Measurements from ENCODE around the gene C1QTNF6.
"Not testable (repeated sequence)": the region's sequence is repeated elsewhere in the genome, so short reads cannot be mapped to it uniquely, and the experiment has no call there.

The C1QTNF6 gene

DNA sequence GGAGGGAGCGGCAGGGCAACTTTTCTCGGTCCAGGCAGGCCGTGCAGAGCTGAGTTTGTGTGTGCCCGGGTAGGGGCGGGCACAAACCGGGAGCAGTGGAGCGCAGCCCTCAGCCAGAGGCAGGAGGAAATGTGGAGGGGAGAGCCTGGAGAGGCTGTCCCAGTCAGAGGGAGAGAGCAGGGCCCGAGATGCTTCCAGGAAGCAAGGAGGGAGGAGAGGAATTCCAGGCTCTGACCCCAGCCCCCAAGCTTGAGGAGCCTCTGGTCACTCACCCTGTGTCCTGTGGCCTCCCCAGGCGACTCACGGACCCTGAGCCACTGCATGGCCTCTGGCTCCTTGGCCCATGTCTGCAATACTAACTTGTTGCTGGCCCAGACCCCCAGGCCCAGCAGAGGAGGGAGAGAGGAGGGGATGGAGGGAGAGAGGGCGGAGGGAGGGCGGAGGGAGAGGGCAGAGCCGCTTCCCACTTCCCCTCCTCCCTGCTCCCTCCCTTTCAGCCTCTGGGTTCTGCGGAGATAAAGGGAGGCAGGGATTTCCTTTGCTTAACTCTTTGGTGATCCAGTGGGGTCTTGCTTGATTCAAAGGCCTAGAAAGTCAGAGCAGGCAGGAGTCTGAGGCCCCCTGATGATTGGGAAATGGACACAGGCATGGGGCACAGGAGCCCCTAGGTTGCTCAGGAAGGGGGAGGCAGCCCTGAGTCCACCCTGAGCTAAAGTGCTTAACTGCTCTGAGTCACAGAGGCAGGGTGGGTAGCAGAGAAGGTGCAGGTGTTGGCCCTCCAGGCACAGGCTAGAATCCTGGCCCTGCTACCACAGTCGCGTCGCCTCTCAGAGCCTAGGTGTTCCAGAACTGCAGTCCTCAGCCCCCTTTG is at the start of gene C1QTNF6:
TSS of gene C1QTNF6 (minus strand) at position 357 of the 871 bp plus-strand sequence. CDS start at position 323, 34 bp downstream.
- no peak for FAIRE-seq

DNA sequence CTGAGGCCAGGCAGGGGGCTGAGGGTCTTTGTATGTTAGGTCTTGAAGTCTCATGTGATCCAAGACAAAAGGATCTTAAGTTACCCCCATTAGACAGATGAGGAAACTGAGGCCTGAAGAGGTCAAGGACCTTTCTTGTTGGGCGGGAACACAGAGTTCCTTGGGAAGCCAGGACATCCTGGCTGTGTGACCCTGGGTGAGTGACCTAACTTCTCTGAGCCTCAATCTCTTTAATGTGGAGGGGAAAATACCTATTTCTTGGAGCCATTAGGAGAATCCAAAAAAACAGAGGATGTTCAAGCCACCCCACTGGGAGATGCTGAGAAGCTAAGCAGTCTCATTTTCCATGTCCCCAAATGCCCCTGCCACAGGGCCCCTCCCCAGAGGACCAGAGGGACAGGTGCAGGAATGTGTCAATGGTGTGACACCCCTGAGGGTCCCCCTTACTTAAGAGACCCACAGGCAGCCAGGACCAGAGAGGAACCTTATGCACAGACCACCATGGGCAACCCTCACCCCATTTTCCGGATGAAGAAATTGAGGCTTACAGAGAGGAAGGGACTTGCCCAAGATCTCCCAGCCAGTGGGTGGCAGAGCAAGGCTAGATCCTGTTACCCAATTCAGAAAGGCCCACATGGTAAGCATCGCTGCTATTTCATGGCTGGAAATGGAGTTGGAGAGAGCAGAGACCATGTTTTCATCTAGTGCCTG is 48.0 kb upstream of the C1QTNF6 start:
- no peak for FAIRE-seq

DNA sequence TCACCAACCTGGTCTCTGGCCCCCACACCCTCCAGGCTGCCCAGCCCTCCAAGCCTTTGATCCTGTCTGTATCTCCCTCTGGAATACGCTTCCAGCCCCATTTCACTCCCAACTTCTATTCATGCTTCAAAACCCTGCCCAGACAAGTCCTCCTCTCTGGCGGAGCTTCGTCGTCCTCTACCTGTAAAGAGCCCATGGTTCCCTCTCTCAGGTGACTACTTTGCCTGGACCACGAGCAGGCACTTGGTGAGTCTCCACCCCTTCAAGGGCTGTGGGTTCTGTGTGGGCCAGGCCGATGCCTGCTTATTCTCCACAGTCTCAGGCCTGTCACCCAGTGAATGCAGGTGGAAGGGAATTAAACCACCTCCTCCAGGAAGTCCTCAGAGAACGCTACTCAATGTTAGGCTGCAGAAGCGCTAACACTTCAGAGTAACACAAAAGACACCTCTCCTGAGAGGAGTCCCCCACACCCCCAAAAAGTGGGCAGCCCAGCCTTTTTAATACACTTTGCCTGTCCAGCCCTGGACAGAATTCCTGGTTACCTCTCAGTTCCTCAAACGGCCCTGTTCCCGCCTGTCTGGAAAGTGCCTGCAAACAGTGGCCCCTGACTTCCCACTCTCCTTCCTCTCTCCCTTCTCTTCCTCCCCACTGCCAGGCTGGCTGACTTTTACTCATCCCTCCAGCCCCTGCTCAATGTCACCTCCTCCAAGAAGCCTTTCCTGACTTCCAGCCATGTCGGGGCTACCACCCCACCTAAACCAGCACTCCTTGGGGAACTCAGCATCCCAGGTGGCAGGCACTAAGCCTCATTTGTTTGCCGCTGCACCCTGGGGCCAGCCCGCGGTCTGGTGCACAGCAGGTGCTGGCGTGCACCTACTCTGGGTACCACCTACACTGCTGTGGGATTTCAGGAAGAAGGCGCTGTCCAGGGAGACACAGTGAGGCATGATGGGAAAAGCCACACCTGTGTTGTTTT is 47.0 kb upstream of the C1QTNF6 start:
- no peak for FAIRE-seq

DNA sequence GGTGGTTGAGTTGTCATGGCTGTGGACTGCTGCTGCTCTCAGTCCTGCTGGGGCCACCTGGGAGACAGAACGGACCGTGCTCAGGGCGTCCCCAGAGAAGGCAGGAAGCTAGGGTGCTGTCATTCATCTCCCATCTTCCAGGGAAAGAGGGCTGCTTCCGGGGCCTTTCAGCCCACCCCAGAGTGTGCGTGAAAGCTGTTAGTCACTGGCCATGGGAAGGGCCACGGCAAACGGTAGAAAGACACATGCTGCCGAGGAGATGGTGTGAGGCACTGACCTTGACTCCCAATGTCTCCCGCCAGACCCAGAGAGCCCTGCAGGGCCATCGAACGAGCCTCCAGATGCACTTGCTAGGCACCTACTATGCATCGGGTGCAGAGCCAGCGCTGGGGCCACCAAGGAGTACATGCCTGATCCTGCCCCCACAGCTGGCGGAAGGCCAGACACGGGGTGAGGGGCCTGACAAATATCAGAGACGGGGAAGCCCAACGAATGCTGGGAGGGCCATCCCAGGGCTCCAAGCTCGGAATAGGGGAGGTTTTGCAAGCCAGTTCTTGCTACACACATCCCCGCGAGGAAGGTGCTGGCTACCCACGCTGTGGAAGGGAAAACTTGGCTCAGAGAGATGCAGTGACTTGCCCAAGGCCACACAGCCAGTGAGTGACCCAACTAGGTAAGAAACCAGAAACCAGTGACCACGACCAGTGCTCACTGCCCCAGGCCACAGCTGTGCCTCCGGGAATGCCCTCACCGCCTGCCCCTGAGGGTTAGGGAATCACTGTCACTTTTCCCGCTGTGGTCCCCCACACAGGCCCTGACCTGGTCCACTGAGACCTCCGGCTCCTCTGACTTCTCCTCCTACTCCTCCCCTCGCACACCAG is 45.9 kb upstream of the C1QTNF6 start:
- FAIRE-seq, result no peak

DNA sequence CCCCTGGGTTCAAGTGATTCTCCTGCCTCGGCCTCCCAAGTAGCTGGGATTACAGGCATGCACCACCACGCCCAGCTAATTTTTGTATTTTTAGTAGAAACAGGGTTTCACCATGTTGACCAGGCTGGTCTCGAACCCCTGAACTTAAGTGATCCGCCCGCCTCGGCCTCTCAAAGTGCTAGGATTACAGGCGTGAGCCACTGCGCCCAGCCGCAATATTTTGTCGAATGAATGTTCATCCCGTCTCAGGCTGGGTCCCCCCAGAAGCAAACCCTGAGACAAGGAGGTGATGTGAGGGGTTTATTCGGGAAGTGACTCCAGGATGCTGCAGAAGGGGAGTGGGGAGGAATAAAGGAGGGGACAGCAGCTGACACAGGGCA is 45.3 kb upstream of the C1QTNF6 start:
- FAIRE-seq, result not testable (repeated sequence)

DNA sequence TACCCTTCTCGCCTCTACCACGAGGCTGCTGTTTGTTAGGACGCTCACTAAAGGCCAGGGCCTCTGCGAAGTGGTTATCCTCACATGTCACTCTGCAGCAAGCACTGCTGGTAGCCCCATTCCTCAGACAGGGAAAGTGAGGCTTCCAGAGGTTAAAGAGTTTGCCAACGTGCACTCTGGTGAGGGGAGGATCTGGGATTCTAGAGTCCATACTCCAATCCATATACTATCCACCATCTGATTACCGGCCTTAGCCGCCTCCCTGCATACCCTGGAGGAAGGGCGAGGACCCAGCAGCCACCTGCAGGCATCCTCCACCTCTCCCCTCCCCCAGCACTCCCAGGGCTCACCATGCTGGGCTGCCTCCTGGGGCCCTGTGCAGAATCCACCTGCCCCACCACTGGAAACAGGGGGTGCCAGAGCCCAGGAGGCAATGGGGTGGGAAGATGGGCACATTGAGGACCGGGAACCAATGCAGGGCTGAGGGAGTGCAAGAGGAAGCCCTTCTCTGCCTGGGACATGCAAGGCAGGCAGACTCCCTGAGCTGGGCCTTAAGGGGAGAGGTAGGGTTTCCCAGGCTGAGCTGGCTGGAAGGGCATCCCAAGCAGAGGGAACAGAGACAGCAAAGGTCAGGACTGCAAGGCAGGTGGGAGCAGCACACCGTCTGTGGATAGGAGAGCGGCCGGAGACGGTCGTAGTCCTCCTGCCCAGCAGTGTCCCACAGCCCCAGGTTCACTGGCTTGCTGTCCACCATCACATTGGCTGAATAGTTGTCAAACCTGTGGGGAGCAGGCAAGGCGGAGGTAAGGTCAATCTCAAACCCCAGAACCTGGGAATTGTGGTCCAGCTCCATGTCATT is 44.3 kb upstream of the C1QTNF6 start:
- no peak for FAIRE-seq

DNA sequence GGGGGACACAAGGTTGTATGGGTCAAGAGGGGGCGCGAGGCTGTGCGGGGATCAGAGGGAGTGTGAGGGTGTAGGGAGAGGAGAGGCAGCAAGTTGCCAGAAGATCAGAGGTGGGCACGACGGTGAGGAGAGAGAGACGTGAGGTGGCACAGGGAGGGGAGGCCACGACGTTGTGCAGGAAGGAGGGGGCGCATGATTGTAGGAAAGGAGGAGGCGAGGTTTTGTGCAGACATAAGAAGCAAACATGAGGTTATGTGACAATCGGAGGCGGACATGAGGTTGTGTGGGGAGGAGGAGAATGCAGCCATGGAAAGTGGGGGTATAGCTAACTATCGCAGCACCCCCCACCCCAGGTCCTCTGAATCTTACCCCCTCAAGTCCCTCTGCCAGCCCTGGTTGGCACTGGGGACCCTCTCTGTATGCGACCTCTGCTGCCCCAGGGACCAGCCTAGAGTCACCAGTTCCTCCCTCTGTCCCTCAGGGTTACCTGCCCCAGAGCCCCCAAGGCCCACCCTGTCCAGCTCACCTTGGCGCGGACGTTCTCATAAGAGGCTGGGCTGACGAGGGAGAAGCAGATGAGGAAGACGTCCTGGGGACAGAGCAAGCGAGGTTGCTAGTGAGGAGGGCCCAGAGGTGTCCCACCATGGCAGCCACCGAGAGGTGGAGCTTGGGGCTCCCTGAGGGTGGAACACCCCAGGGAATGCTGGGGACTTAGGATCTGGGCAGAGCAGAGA is 43.5 kb upstream of the C1QTNF6 start:
- FAIRE-seq, result no peak

DNA sequence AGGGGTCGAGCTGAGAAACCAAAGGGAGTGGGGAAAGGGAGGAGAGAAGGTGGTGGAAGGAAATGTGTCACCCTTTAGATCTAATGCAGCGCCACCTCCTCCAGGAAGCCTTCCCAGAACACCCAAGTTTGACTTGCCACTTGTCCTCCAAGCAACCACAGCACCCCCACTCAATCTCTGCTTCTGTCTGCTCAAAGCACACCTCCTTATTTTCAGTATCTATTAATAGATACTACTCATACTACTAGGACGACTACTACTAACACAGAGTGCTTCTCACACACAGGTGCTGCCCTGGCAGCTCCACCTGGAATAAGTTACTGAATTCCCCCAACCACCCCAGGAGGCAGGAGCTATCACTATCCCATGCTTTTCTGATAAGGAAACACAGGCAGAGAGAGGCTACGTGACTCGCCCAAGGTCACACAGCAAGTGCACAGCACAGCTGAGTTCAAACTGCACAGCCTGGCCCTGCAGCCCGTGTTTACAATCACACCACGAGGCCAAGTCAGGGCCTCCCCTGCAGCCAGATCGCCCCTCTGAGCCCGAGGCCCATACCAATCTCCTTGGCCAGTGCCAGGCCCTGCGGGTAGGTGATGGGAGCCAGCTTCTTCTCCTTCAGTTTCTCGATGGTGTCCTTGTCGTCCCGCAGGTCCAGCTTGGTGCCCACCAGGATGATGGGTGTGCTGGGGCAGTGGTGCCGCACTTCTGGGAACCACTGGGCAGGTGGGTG is 42.8 kb upstream of the C1QTNF6 start:
- FAIRE-seq, result no peak

DNA sequence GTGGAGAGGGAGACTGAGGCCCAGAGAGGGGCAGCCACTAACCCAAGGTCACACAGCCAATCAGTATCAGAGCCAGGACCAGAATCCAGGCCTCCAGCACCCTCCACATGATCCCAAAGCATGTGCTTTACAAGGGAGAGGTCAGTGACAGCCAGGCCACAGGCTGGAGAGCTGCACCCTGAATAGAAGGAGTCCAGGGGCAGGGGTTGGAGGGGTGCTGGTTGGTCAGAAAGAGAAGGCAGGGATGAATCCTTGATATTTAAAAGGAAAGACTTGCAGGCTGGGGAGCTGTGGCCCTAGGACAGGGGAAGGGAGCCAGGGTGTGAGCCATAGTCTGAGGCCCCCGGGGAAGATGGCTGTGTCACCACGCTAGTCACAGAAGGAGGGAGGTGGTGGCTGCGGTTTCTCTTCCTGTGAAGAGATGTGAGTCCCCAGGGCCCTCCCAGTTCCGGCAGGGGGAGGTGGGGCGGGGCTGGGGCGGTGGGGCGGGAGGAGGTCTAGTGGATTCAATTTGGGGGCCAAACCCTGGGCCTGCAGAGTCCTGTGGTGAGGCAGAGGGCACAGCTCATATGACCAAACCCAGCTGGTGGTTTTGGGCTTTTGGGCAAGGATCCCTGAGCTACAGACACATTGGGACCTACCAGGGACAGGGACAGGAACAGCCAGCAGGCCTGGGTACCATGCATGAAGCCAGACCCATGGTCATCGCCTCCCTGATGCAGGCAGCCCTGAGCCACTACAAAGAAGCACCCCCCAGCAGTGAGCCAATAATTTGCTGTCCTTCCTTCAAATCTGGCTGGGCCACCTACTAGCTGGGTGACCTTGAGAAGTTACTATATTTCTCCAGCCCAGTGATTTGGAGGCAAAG is 42.0 kb upstream of the C1QTNF6 start:
- no peak for FAIRE-seq

DNA sequence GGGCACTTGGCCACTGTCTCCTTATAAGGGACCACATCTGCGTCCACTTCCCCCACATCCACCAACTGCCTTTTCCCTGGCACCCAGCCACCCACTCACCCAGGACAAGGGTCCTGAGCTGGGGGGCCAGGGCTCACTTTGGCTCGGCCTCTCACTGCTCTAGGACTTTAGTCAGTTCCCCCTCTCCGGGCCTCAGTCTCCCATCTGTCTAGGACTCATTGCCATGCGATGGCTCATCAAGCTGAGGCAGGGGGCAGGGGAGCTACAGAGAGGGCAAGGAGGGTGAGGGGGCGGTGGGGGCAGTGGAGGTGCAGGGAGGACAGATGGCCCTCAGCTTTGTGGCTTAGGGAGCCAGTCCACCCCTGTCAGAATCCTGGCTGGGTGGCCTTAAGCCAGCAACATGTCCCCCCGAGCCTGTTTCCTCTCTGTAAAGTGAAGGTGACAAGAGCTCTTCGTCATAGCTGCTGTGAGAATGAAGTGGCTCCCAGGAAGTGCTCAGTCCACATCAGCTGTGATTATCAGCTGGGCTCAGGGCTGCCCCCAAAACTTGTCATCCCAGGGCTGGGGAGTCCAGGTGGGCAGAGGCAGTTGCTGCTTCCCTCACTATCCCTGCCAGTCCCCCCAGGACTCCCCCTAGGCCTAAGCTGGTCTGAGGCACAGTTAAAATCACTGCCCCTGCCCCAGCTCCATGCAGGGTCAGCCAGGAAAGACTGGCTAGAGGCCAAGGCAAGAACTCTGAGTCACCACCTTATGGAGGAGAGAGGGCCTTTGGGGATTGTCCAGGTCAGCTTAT is 41.2 kb upstream of the C1QTNF6 start:
- FAIRE-seq, result no peak

DNA sequence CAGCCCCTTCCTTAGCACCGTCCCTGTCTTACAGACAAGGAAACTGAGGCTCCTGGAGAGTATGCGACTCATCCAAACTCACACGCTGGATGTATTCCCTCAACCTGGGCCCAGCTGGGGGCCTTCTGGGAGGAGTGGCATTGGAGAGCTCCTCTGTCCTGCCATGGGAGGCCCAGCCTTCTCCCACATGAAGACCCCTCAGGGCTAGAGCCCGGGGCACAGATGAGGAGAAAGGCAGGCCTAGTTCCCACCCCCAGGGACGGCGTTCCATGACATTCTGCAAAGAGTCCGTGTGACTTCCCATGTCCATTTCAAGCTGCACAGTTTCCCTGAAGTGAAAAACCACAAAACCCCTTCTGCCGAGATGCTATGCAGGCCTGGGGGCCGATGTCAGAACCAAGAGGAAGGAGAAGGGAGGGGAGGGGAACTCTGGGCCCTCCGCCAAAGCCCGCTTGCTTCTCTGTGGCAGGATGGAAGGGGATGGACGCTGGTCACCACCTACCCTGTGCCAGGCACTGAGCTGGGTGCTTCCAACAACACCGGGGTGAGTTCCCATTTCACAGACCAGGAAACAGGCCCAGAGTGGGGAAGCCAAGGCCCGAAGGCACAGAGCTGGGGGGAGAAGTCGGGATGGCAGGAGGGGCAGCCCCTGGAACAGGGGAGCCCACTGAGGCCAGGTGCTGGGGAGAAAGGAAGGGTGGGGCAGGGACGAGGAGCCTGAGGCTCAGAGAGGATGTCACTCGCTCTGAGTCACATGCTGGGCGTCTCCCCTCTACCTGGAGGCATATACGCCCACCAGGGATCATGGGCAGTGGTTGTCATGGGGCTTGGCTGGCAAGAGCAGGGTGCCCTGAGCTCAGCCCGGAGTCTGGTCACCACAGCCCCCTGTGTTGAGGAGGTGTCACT is 40.3 kb upstream of the C1QTNF6 start:
- FAIRE-seq, result no peak

DNA sequence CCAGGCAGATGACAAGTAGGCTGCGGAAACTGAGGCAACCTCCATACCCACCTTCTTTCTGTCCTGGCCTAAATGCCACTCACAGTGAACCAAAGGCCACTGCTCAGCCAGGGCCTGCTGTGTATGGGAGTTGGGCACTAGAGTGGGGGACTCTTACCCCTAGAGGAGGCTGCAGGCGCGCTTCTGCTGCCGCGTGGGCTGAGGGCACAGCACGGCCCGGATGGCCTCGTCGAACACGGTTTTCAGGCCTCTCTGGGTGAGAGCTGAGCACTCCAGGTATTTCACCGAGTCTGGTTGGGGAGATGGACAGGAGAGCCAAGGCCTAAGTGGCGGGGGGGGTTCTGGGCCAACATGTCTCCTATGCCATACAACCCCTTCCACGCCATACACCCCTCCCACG is 38.5 kb upstream of the C1QTNF6 start:
- no peak for FAIRE-seq

DNA sequence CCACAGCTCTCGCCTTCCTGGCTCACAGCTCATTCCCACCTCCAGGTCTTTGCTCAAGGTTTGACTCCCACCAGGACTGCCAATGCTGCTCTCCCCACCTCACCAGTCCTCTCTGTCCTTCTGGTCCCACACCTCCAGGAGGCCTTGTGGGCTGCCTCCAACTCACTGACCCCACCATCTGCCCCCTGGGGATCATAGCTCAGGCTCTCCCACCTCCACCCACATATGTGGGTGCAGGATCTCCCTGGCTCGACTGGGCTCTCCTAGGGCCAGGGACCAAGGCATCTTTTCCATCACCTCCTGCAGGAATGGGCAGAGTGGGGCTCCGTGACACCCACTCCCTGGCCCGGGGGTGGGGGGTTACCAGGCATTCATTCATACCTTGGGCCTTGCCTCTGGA is 38.0 kb upstream of the C1QTNF6 start:
- FAIRE-seq, result no peak

DNA sequence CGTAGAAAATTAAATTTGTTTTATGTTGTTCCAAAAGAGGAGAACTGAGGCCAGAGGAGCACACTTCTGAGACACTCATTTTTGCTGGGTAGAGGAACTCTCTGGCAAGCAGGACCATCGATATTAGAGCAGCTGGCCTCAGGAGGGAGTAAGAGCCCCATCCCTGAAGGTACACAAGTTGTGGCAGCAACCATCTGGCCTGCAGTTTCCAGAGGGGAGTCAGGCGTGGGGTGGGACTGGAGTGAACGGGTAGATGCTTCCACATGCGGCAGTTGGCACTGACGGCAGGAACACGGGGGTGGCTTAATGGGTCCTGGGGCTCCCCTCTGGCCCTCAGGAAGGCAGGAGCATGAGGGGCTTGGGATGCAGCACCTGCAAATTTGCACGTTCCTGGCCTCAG is 37.4 kb upstream of the C1QTNF6 start:
- no peak for FAIRE-seq

DNA sequence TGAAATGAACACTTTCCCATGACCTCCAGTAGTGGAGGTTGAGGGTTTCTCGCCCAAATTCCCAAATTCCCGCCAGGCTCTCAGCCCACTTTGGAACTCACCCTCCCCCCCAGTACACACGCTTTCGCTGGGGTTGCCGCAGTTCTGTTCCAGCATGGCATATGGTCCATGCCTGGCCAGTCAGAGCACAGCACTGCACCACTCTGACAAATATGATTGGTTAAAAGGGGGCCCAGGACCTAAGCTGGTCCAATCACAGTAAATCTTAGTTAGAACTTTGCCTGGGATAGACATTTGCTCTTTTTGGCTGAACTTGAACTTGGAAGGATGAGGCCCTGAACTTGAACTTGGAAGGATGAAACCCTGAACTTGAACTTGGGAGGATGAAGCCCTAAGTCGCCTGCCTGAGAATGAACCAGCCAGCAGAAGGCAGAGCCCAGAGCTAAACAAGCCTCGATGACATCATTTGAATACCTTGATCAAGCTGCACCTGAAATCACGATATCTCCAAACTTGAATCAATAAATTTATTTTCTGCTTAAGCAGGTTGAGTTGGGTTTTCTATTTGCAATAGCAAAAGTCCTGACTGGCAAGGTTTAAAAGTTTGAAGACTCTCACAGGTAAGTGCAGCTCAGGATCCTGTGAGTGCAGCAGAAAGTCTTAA is 36.8 kb upstream of the C1QTNF6 start:
- no peak for FAIRE-seq

DNA sequence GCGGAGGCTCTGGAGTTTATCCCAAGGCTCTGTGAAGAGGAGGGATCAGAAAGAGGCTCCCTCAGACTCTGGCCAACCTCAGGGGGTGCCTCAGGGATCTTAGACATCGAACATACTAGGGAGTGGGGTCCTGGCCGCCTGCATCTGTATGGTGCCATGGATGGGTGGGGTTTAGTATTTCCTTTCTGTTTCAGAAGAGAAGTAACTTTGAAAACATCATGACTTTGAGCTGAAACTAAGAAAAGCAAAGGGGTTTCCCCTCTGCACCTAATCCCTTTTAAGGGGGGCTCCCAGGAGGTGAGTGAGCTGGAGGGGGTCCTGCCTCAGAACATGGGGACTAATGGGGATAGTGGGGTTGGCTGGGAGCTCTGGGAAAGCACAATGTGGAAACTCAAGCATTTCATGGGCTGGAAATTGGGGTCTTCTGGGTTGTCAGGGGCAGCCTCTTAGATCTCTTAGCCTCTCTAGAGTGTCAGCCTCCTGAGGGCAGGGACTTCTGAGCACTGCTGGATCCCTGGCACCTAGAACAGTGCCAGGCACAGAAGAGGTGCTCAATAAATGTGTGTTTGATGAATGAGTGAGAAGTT is 36.0 kb upstream of the C1QTNF6 start:
- FAIRE-seq, result no peak
